GM18951 (cell line): ENCODE data around the gene TBC1D3K.
"Not testable (repeated sequence)": the region's sequence is repeated elsewhere in the genome, so short reads cannot be mapped to it uniquely, and the experiment has no call there.

Experiments used
- POLR2A ChIP-seq: IDR thresholded peaks from 4 replicates; pipeline ENCODE4 v1.6.1; 2011; ENCODE audit warnings: mild to moderate bottlenecking; ENCODE audit not compliant: insufficient read length, insufficient read depth; ENCODE audit errors: extremely low read depth
- in situ Hi-C: fragments of 300-500 bp; cut with MboI; formaldehyde crosslinking; loops from one replicate; pipeline ENCODE4 v1.12.0; 2022; ENCODE audit warnings: low sequenced_read_pairs, mixed read lengths, inconsistent platforms; ENCODE audit not compliant: unreplicated experiment

Gene TBC1D3K

DNA sequence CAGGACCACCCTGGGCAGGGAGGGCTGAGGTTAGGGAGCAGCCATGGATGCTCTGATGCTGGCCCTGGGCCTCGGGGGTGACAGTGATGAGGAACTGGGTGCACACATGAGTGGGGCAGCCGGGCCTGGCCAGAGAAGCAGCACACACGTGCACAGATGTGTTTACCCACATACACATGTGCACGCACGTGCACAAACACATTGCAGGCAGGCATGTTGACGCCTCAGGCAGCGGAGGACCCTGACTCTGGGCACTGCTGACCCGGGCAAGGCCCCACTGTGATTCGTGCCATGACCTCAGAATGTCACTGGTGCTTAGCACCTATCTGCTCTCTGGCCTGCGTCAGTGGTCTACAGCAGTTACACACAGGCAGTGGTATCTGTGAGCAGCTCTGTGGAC is at the start of gene TBC1D3K:
TSS of gene TBC1D3K (plus strand) at position 301 of the 400 bp plus-strand sequence. CDS start 1,585 bp downstream, outside the sequence.
- in situ Hi-C loops: not testable (repeated sequence)

DNA sequence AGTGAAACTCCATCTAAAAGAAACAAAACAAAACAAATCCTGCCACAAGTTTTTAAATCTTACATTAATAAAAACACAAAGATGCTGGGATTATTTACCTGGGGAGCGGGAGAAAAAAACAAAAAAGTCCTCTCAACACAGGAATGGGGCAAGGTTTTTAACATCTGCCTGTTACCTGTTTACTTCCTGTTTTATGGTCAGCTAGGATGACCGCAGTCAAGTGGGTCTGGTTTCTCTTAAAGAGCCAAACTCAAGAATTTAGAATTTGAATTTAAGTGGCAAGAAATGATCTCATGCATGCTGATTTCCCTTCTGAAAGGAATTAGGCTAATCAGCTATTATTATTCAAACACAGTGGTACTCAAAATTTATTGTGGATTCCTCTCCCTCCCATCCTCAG is 39.7 kb upstream of the TBC1D3K start:
- in situ Hi-C loops: loop anchor here (25.0 kb wide), 1 partner anchor 1472 kb away; no protein-coding TSS in a partner anchor

DNA sequence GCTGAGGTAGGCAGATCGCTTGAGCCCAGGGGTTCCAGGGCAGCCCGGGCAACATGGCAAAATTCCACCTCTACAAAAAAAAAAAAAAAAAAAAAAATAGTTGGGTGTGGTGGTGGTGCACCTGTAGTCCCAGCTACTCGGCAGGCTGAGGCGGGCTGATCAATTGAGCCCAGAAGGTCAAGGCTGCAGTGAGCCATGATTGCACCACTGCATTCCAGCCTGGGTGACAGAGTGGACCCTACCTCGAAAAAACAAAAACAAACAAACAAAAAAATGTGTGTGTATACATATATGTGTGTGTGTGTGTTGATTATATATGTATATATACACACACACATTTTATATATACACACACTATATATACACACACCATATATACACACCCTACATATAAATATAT is 39.1 kb upstream of the TBC1D3K start:
- no peak for TF ChIP-seq POLR2A
- in situ Hi-C loops: loop anchor here (25.0 kb wide), 1 partner anchor 1473 kb away; no protein-coding TSS in a partner anchor

More for the DNA sequence above, 39.7 kb upstream of the TBC1D3K start:
- no peak for TF ChIP-seq POLR2A

GRCh38 chr17:37888881-37889280 is 35.3 kb upstream of the TBC1D3K start:
- no peak for TF ChIP-seq POLR2A
- in situ Hi-C loops: loop anchor here (25.0 kb wide), 1 partner anchor 1477 kb away; no protein-coding TSS in a partner anchor

DNA sequence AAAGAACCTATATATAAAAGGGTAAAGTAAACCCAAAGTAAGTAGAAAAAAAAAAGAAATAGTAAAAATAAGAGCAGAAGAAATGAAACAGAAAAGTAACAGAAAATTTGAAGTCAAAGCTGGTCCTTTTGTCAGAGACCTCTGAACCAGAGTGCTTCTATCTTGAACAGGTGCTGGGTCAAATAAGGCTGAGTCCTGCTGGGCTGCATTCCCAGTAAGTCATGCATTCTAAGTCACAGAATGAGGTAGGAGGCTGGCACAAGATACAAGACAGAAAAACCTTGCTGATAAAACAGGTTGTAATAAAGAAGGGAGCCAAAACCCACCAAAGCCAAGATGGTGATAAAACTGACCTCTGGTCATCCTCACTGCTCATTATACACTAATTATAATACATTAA is 27.3 kb upstream of the TBC1D3K start:
- in situ Hi-C loops: loop anchor here (25.0 kb wide), 1 partner anchor 1485 kb away; no protein-coding TSS in a partner anchor
